Heart left ventricle (tissue), 16 donors: ENCODE measurements around the gene CBLB. TPM values are rescaled to one million over a fixed set of nuclear protein-coding genes. Genes with fewer than 3 reads are reported as not detected.

Source experiments
- ATAC-seq, 4 donors: fragments of 200-7000 bp; cut with Tn5 transposase; one replicate each; pipeline ENCODE4 v1.9.1; 2020 to 2022; ENCODE audit warnings: moderate library complexity in 4 of 4, mild to moderate bottlenecking in 3 of 4, moderate number of reproducible peaks in 1 of 4
- DNase-seq, 5 donors: peaks; one replicate each; pipeline ENCODE4 v3.0.0-alpha.2; 2020
- H3K27ac ChIP-seq, 12 donors: fragments of 200-600 bp; sonication (generic) in 4 of 12; one replicate each; pipeline versions ENCODE4 v1.5.0 to v1.8.0; 2016 to 2022; ENCODE audit warnings: mild to moderate bottlenecking in 2 of 12
- H3K27me3 ChIP-seq, 9 donors: fragments of 200-600 bp; sonication (generic) in 2 of 9; one replicate each; pipeline versions ENCODE4 v1.5.1 to v1.8.0; 2016 to 2022; ENCODE audit warnings: mild to moderate bottlenecking in 3 of 9
- H3K36me3 ChIP-seq, 9 donors: fragments of 200-600 bp; sonication (generic) in 2 of 9; one replicate each; pipeline versions ENCODE4 v1.5.0 to v1.8.0; 2018 to 2022; ENCODE audit warnings: mild to moderate bottlenecking in 2 of 9
- H3K4me1 ChIP-seq, 12 donors: fragments of 200-600 bp; sonication (generic) in 4 of 12; one replicate each; pipeline versions ENCODE4 v1.5.0 to v1.8.0; 2016 to 2022; ENCODE audit warnings: mild to moderate bottlenecking in 3 of 12
- H3K4me3 ChIP-seq, 12 donors: fragments of 200-600 bp; sonication (generic) in 4 of 12; one replicate each; pipeline versions ENCODE4 v1.5.0 to v1.8.0; 2017 to 2022; ENCODE audit warnings: mild to moderate bottlenecking in 9 of 12, moderate library complexity in 4 of 12
- H3K9me3 ChIP-seq, 12 donors: fragments of 200-600 bp; sonication (generic) in 4 of 12; one replicate each; pipeline versions ENCODE4 v1.5.0 to v1.8.0; 2016 to 2022; ENCODE audit warnings: mild to moderate bottlenecking in 1 of 12
- CTCF ChIP-seq, 12 donors: fragments of 200-600 bp; sonication (generic) in 4 of 12; IDR thresholded peaks; one replicate each; pipeline versions ENCODE4 v1.5.0 to v1.8.0; 2018 to 2022; ENCODE audit warnings: antibody characterized with exemption in 12 of 12, mild to moderate bottlenecking in 5 of 12
- POLR2A ChIP-seq, 2 donors: fragments of 450-650 bp; IDR thresholded peaks; one replicate each; pipeline ENCODE4 v1.6.1; 2017; ENCODE audit warnings: antibody characterized with exemption in 2 of 2, mild to moderate bottlenecking in 2 of 2, moderate library complexity in 2 of 2
- WGBS, 4 donors: extraction: QIAGEN DNeasy Blood & Tissue Kit in 2 of 4; methylation state at CpG; one replicate each; pipeline versions ENCODE4 v1.1.5 to v1.1.7; 2013 to 2018; 5-methylcytosine and 5-hydroxymethylcytosine counted together
- intact Hi-C, 10 donors: fragments of 100-400 bp; cut with DNase I; formaldehyde crosslinking; loops; one replicate each; pipeline versions ENCODE4 v1.11.1 to v1.14.2; 2022
- polyA plus RNA-seq, 2 donors: library from polyadenylated mRNA; stranded (reverse); fragments of 200-250 nt; gene quantifications; one replicate each; pipeline ENCODE4 v1.2.3, GENCODE V29; 2013
- total RNA-seq, 9 donors: library from RNA; depleted of rRNA in 2 of 9; stranded (reverse); fragments of >200 nt in 2 of 9; fragmentation: NEBNext Ultra II Directional in 3 of 9; extraction: Animal tissue kit (Norgen Biotek cat#: 25700) in 3 of 9; gene quantifications; one replicate each; pipeline versions ENCODE4 v1.1.0 to v1.2.4, GENCODE V29; 2016 to 2023
- donor health status: ischemic (EF 13 %, LVEDD 7.1; RV severe dilation, severe dysfunction).
- donor health status: healthy with polysubstance abuse.
- donor health status: DM: no; HTN: yes; CAD: no.
- donor health status: DM: no; HTN: no; CAD: no.
- donor health status: ischemic (EF 25% LVEDD 6.9; RV normal size, moderate dysfunction).
- donor health status: ischemic (EF 25% LVEDD 5.7; RV mildly dilated, moderate dysfunction).
- donor health status: healthy.
- donor health status: DM: yes; HTN: yes; CAD: no.
- donor health status: ischemic (EF 35%, LVEDD 5.7; RV mildly dilated, moderate dysfunction).
- donor health status: nonischemic (EF 11% LVEDD 7.7; RV severe dilation, severe dysfunction).
- donor health status: DM: yes; HTN: yes; CAD: no.
- donor health status: PGD.
- donor health status: ischemic (EF 29% LVEDD 5.4; RV normal size, mild dysfunction).
- donor health status: nonischemic (EF 23%, LVEDD 6.1; RV moderate dilation, normal function).

CBLB gene
- total and polyA plus RNA-seq, 11 donors = 18.6 to 74.4 (median 42.3) TPM

- H3K36me3 ChIP-seq = peaks cover 0 to 43% (median 30%) of the 10 kb centered on the region in 9 donors
- no peak for TF ChIP-seq CTCF (IDR thresholded peaks at IDR 0.05)
- TF ChIP-seq POLR2A (IDR thresholded peaks at IDR 0.05) = no peak
- 89 to 98% (median 92%) methylated on average over 1 of the region's 1 CpG for WGBS, 4 donors
These were observed 124.6 kb downstream of the CBLB start for GRCh38 chr3:105744202-105744601.

GRCh38 chr3:105733356-105733755, 135.5 kb downstream of the CBLB start:
- intact Hi-C loops = no loop called here
- WGBS, 4 donors = 87 to 90% (median 88%) methylated on average over 2 of the region's 2 CpGs
- no peak overlapping the region for H3K4me3 ChIP-seq
- TF ChIP-seq POLR2A (IDR thresholded peaks at IDR 0.05) (no peak), CTCF (IDR thresholded peaks at IDR 0.05) (no peak)
- DNase-seq = no peak
- H3K27me3 ChIP-seq = no peaks in the 10 kb centered on the region
- H3K4me1 ChIP-seq = peaks cover 0 to 33% (median 0%) of the 10 kb centered on the region in 12 donors
- no peak overlapping the region for H3K27ac ChIP-seq
- H3K36me3 ChIP-seq = peaks cover 0 to 81% (median 65%) of the 10 kb centered on the region in 9 donors
- no peak for ATAC-seq
- H3K9me3 ChIP-seq = peaks cover 0 to 3% (median 0%) of the 10 kb centered on the region in 12 donors

More at GRCh38 chr3:105744202-105744601, 124.6 kb downstream of the CBLB start:
- Histone ChIP-seq H3K9me3 (no peaks in the 10 kb centered on the region), H3K4me1 (peaks cover 3 to 39% (median 24%) of the 10 kb centered on the region in 12 donors), H3K27me3 (no peaks in the 10 kb centered on the region), H3K27ac (no peak overlapping the region), H3K4me3 (no peak overlapping the region)
- DNase-seq = no peak
- ATAC-seq = no peak
- intact Hi-C loops = loop anchor here in 2 of 10 donors (10.0 kb wide), 2 partner anchors 49 to 121 kb away; partner anchors contain the start of gene CBLB (in 1 of the 2)

- TF ChIP-seq POLR2A (IDR thresholded peaks at IDR 0.05) (no peak), CTCF (IDR thresholded peaks at IDR 0.05) (no peak)
- ATAC-seq = no peak
These were observed 137.1 kb downstream of the CBLB start for GRCh38 chr3:105731686-105732085.

GRCh38 chr3:105730801-105731354, 137.9 kb downstream of the CBLB start:
- Histone ChIP-seq H3K36me3 (peaks cover 2 to 79% (median 64%) of the 10 kb centered on the region in 9 donors), H3K27ac (peak overlapping the region in 1 of 12 donors; percentile 43), H3K4me3 (no peak overlapping the region), H3K27me3 (no peaks in the 10 kb centered on the region), H3K9me3 (peaks cover 0 to 22% (median 5%) of the 10 kb centered on the region in 12 donors), H3K4me1 (peaks cover 0 to 33% (median 0%) of the 10 kb centered on the region in 12 donors)
- no peak for DNase-seq
- ATAC-seq = no peak
- TF ChIP-seq CTCF (IDR thresholded peaks at IDR 0.05) (no peak), POLR2A (IDR thresholded peaks at IDR 0.05) (no peak)
- intact Hi-C loops = no loop called here

More at GRCh38 chr3:105731686-105732085, 137.1 kb downstream of the CBLB start:
- H3K4me3 ChIP-seq = no peak overlapping the region
- WGBS, 4 donors = 96 to 100% (median 100%) methylated on average over 1 of the region's 1 CpG
- peak overlapping the region in 1 of 12 donors; percentile 43 for H3K27ac ChIP-seq
- H3K9me3 ChIP-seq = peaks cover 0 to 20% (median 5%) of the 10 kb centered on the region in 12 donors
- intact Hi-C loops = no loop called here
- peaks cover 2 to 86% (median 72%) of the 10 kb centered on the region in 9 donors for H3K36me3 ChIP-seq
- no peaks in the 10 kb centered on the region for H3K27me3 ChIP-seq
- peaks cover 0 to 33% (median 0%) of the 10 kb centered on the region in 12 donors for H3K4me1 ChIP-seq
- no peak for DNase-seq
